ENCODE measurements around the gene TAF15. TPM values are rescaled to one million over a fixed set of nuclear protein-coding genes. Genes with fewer than 3 reads are reported as not detected.

Gene TAF15
- total RNA-seq, 4 donors from 2014 or later = 62.8 to 115 (median 88.4) TPM

DNA sequence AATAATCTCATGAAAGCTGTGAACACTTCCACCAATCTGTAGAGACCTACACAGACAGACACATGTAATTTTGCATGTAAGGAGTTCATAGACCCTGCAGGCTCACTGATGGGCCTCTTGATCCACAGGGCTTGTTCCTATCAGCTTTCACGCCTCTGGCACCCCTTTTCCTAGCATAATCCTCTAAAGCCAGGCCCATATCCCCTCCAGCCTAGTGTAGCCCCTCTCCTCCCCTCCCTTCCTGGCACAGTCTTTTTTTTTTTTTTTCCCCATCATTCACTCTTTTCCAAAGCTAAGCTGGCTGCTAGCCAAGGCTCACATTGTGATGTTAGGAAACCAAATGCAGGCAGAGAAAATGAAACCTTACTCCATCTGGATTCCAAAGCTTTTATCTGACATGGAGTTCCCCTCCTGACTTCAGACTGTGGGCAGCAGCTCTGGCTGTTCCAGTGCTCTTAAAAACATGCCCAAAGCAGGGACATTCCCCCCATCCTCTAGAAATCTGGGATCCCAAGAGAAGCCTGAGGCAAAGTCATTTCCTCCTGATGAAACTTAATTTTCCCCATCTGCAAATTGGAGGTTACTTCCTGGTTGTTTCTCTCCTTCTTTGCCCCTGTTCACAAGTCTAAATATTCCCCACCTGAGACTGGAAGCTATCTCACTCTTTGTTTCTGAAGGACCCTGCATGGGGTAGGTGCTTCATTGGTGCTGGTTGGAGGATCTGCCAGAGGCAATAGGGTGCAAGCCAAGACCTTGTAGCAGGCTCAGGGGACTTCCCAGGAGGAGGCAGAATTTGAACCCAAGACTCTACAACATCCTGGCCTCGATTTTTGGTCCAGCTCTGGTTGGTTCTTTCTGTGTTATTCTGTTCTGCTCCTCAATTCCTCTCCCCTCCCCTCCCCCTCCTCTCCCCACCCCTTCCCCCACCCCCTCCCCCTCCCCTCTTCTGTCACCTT is 80.8 kb downstream of the TAF15 start:
- Histone ChIP-seq H3K4me3 (no peak overlapping the region), H3K36me3 (no peaks in the 10 kb centered on the region), H3K27me3 (no peaks in the 10 kb centered on the region), H3K27ac (no peak overlapping the region), H3K9me3 (no peaks in the 10 kb centered on the region), H3K4me1 (peaks cover 0 to 9% (median 0%) of the 10 kb centered on the region in 4 donors)
- 65 to 78% methylated on average over 2 of the region's 2 CpGs for WGBS, 2 donors
- TF ChIP-seq EP300 (IDR thresholded peaks at IDR 0.05) (no peak), CTCF (IDR thresholded peaks at IDR 0.05) (no peak), POLR2A (IDR thresholded peaks at IDR 0.05) (no peak)
- peak in 1 of 2 donors; percentile 14 for DNase-seq (ENCODE audit: low spot score in 2 of 2)

- Histone ChIP-seq H3K4me3 (no peak overlapping the region), H3K9me3 (no peaks in the 10 kb centered on the region), H3K36me3 (no peaks in the 10 kb centered on the region), H3K4me1 (peaks cover 0 to 9% (median 0%) of the 10 kb centered on the region in 4 donors), H3K27ac (no peak overlapping the region), H3K27me3 (no peaks in the 10 kb centered on the region)
- DNase-seq (ENCODE audit: low spot score in 2 of 2) = no peak
- WGBS, 2 donors = 49 to 58% methylated on average over 4 of the region's 4 CpGs
- TF ChIP-seq CTCF (IDR thresholded peaks at IDR 0.05) (no peak), POLR2A (IDR thresholded peaks at IDR 0.05) (no peak)
These were observed 81.5 kb downstream of the TAF15 start for GRCh38 chr17:35890774-35891155.

DNA sequence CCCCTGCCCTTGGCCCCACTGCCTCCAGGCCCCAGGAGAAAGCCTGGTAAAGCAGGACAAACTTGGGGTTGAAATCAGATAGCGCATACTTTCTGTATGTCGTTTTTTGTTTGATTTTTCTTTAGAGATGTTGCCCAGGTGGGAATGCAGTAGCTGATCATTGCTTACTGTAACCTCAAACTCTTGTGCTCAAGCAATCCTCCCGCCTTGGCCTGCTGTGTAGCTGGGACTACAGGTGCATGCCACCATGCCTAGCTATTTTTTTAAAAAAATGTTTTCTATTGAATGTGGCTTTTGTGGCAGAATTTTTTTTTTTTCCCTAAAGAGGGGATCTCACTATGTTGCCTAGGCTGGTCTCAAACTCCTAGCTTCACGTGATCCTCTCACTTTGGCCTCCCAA is 82.0 kb downstream of the TAF15 start:
- 83 to 91% methylated on average over 4 of the region's 4 CpGs for WGBS, 2 donors
- no peak for DNase-seq (ENCODE audit: low spot score in 2 of 2)
- Histone ChIP-seq H3K4me3 (no peak overlapping the region), H3K9me3 (no peaks in the 10 kb centered on the region), H3K4me1 (peaks cover 0 to 9% (median 0%) of the 10 kb centered on the region in 4 donors), H3K36me3 (no peaks in the 10 kb centered on the region), H3K27ac (no peak overlapping the region), H3K27me3 (no peaks in the 10 kb centered on the region)
- TF ChIP-seq EP300 (IDR thresholded peaks at IDR 0.05) = no peak
- no peak for TF ChIP-seq CTCF (IDR thresholded peaks at IDR 0.05)
- TF ChIP-seq POLR2A (IDR thresholded peaks at IDR 0.05) = no peak

DNA sequence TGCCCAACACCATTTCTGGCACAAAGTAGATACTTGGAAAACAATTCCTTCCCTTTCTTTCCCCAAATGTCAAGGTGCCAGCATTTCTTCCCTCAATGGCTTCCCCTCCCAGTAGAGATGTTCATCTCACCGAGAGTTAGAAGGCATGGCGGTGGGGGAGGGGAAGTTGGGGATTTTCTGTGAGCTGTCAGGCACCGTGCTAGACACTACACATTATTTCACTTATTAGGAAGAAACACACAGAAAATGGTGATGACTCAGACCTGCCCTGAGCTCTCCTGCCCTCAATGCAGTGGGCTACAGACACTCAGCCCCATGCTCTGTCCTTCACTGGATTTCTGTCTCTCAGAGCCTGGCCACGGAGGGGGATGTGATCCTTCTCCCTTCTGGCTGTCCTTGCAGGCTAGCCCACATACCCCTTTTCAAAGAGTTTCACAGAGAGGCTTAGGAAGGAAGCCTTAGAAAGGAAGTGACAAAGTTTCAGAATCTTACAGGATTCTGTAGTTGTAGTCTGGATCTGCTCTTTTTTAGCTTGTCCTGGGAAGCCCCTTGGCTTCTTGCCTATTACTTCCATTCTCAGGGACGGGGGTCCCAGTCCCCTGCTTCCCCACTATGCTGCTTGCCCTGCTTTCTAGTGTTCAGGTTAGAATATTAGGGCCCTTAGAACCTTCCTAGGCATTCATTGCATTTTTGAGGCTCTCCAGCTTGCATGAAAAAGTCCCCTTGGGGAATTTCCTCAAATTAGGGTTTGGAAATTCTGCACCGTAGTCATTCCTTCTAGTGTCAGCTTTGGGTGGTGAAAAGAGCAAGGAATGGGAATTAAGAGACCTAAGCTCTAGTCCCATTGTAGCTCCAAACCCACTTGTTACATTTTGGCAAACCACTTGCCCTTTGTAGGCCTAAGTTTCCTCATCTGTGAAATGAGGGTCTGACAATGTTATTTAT is 83.1 kb downstream of the TAF15 start:
- H3K9me3 ChIP-seq = no peaks in the 10 kb centered on the region
- H3K36me3 ChIP-seq = no peaks in the 10 kb centered on the region
- no peak for TF ChIP-seq EP300 (IDR thresholded peaks at IDR 0.05)
- 44 to 52% methylated on average over 6 of the region's 6 CpGs for WGBS, 2 donors
- H3K4me1 ChIP-seq = peaks cover 0 to 9% (median 0%) of the 10 kb centered on the region in 4 donors
- no peak overlapping the region for H3K4me3 ChIP-seq
- no peaks in the 10 kb centered on the region for H3K27me3 ChIP-seq
- no peak for DNase-seq (ENCODE audit: low spot score in 2 of 2)
- no peak overlapping the region for H3K27ac ChIP-seq

DNA sequence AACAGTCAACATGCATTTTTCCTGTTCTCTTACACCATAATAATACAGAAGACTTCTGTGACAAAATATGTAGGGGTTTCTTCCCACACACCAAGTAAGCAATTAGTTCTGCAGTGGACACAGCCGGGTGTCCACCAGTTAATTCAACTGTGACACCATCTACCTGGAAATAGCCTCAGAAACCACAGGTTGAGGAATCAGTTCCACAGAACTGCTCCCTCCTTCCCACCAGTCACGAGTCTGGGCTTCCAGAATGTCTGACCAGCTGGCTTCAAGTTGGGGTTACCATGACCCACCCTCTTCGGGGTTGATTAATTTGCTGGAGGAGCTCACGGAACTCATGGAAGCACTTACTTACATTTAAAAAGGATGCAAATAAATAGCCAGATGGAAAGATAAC is 84.5 kb downstream of the TAF15 start:
- H3K27ac ChIP-seq = no peak overlapping the region
- H3K27me3 ChIP-seq = no peaks in the 10 kb centered on the region
- H3K4me3 ChIP-seq = no peak overlapping the region
- WGBS, 2 donors = 84 to 97% methylated on average over 4 of the region's 4 CpGs
- H3K9me3 ChIP-seq = no peaks in the 10 kb centered on the region
- no peaks in the 10 kb centered on the region for H3K36me3 ChIP-seq
- DNase-seq (ENCODE audit: low spot score in 2 of 2) = no peak
- peaks cover 0 to 9% (median 0%) of the 10 kb centered on the region in 4 donors for H3K4me1 ChIP-seq
- no peak for TF ChIP-seq CTCF (IDR thresholded peaks at IDR 0.05)

Measured in tibial nerve (tissue), 4 donors.